ENCODE results near the gene ARVCF. TPM values are rescaled to one million over a fixed set of nuclear protein-coding genes. Genes with fewer than 3 reads are reported as not detected.
A peak's percentile ranks its signal among the peaks of the same experiment; 100 is the strongest.

Gene ARVCF
- total RNA-seq, 1 donor: 27.1 TPM

DNA sequence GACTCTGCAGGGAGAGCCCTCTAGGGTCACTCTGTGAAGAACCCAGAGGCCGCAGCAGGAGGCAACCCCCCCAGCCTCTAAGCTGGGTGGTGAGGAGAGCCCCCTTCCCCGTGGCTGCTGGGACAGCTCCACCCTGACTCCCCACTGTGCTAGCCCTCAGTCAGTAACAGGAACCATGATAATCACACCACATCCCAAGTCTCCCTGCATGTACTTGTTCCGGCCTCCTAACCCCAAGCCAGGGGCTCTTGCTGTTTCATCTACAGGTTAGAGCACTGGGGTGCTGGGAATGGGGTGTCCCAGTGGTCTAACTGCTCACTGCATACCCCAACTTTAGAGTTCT is 26.9 kb downstream of the ARVCF start:
- Histone ChIP-seq H3K36me3 (ENCODE audit: insufficient read depth, low read length) (no peaks in the 10 kb centered on the region), H3K4me1 (ENCODE audit: insufficient read depth, low read length) (peaks cover 26% of the 10 kb centered on the region), H3K79me2 (ENCODE audit: insufficient read depth, low read length) (peaks cover 11% of the 10 kb centered on the region), H4K20me1 (ENCODE audit: insufficient read depth, low read length) (peaks cover 15% of the 10 kb centered on the region), H3K4me2 (ENCODE audit: insufficient read depth, low read length) (no peak overlapping the region), H2AFZ (ENCODE audit: low read length) (no peak overlapping the region), H3K9me3 (ENCODE audit: low read depth, low read length) (no peaks in the 10 kb centered on the region), H3K4me3 (ENCODE audit: insufficient read depth, low read length) (no peak overlapping the region), H3K27ac (ENCODE audit: low read depth, low read length) (no peak overlapping the region), H3K27me3 (ENCODE audit: insufficient read depth, low read length) (no peaks in the 10 kb centered on the region)
- DNase-seq (ENCODE audit: insufficient read length, low spot score, missing footprints): peak; percentile 79
- TF ChIP-seq, protein P1, sequence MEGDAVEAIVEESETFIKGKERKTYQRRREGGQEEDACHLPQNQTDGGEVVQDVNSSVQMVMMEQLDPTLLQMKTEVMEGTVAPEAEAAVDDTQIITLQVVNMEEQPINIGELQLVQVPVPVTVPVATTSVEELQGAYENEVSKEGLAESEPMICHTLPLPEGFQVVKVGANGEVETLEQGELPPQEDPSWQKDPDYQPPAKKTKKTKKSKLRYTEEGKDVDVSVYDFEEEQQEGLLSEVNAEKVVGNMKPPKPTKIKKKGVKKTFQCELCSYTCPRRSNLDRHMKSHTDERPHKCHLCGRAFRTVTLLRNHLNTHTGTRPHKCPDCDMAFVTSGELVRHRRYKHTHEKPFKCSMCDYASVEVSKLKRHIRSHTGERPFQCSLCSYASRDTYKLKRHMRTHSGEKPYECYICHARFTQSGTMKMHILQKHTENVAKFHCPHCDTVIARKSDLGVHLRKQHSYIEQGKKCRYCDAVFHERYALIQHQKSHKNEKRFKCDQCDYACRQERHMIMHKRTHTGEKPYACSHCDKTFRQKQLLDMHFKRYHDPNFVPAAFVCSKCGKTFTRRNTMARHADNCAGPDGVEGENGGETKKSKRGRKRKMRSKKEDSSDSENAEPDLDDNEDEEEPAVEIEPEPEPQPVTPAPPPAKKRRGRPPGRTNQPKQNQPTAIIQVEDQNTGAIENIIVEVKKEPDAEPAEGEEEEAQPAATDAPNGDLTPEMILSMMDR (IDR thresholded peaks at IDR 0.05; ENCODE audit: extremely low read depth, low read depth, low read length): no peak

DNA sequence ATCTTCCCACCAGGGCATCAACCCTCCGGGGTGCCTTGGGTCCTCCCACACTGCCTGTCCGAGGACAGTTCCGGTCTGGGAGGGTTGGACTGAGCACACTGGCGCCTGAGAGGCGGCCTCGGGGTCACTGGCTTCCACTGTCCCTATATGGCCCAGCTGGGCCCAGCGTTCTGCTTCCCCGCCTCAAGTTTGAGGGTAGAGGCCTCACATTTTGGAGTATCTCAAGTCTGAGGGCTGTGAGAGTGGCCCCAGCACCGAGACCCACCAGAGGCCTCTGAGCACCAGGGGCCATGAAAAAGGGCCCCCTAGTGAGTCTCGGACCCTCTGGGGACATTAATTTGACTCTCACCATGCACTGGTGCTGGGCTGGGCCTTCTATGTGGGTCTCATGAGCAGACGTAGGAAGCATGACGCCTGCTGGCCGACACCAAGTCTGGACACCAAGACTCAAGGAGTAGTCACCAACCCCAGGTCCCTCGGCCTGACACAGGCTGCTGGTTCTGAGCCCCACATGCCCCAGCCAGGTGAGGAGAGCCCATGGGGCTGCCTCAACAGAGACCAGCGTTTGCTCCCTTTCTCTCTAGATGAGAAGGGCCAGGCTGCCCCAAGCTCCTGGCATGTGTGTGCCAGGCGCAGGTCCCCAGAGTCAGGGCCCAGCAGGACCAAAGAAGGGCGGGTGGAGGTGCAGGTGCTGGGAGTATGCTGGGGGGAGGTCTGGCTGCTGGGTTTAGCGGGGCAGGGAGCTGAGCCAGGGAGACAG is 27.5 kb downstream of the ARVCF start:
- TF ChIP-seq, protein P1 (IDR thresholded peaks at IDR 0.05; ENCODE audit: extremely low read depth, low read depth, low read length): no peak
- no peak overlapping the region for H3K4me2 ChIP-seq (ENCODE audit: insufficient read depth, low read length)
- no peaks in the 10 kb centered on the region for H3K9me3 ChIP-seq (ENCODE audit: low read depth, low read length)
- peaks cover 29% of the 10 kb centered on the region for H3K4me1 ChIP-seq (ENCODE audit: insufficient read depth, low read length)
- no peak overlapping the region for H3K27ac ChIP-seq (ENCODE audit: low read depth, low read length)
- no peaks in the 10 kb centered on the region for H3K36me3 ChIP-seq (ENCODE audit: insufficient read depth, low read length)
- H4K20me1 ChIP-seq (ENCODE audit: insufficient read depth, low read length): peaks cover 19% of the 10 kb centered on the region
- no peaks in the 10 kb centered on the region for H3K27me3 ChIP-seq (ENCODE audit: insufficient read depth, low read length)
- no peak overlapping the region for H3K4me3 ChIP-seq (ENCODE audit: insufficient read depth, low read length)
- H2AFZ ChIP-seq (ENCODE audit: low read length): no peak overlapping the region
- DNase-seq (ENCODE audit: insufficient read length, low spot score, missing footprints): peak; percentile 77
- peaks cover 14% of the 10 kb centered on the region for H3K79me2 ChIP-seq (ENCODE audit: insufficient read depth, low read length)

DNA sequence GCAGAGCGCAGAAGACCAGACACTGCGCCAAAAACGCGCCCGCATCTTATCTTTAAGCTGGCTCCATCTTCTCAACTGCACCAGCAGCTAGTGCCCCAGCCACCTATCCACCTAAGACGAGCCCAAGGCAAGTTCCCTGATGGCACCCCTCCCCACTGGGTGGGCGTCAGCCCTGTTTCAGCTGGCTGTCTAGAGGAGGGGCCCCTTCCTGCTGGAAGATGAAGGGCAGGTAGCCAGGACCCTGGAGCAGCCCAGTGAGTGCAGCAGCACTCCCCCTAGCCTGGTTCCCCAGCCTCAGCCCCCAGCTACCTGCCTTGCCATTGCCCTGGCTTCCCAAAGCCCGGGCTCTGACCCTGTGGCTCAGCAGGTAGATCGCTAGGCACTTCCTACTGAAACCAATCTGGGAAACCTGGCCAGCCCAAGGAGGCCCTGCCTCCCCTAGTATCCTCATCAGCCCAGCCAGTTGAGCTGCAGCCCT is 28.3 kb downstream of the ARVCF start:
- Histone ChIP-seq H3K36me3 (ENCODE audit: insufficient read depth, low read length) (no peaks in the 10 kb centered on the region), H3K27ac (ENCODE audit: low read depth, low read length) (no peak overlapping the region), H3K79me2 (ENCODE audit: insufficient read depth, low read length) (peaks cover 15% of the 10 kb centered on the region), H3K4me2 (ENCODE audit: insufficient read depth, low read length) (no peak overlapping the region), H3K4me3 (ENCODE audit: insufficient read depth, low read length) (no peak overlapping the region), H4K20me1 (ENCODE audit: insufficient read depth, low read length) (peaks cover 27% of the 10 kb centered on the region), H3K4me1 (ENCODE audit: insufficient read depth, low read length) (peaks cover 34% of the 10 kb centered on the region), H3K9me3 (ENCODE audit: low read depth, low read length) (no peaks in the 10 kb centered on the region), H3K27me3 (ENCODE audit: insufficient read depth, low read length) (no peaks in the 10 kb centered on the region), H2AFZ (ENCODE audit: low read length) (no peak overlapping the region)
- TF ChIP-seq, protein P1 (IDR thresholded peaks at IDR 0.05; ENCODE audit: extremely low read depth, low read depth, low read length): no peak
- DNase-seq (ENCODE audit: insufficient read length, low spot score, missing footprints): peak; percentile 77

DNA sequence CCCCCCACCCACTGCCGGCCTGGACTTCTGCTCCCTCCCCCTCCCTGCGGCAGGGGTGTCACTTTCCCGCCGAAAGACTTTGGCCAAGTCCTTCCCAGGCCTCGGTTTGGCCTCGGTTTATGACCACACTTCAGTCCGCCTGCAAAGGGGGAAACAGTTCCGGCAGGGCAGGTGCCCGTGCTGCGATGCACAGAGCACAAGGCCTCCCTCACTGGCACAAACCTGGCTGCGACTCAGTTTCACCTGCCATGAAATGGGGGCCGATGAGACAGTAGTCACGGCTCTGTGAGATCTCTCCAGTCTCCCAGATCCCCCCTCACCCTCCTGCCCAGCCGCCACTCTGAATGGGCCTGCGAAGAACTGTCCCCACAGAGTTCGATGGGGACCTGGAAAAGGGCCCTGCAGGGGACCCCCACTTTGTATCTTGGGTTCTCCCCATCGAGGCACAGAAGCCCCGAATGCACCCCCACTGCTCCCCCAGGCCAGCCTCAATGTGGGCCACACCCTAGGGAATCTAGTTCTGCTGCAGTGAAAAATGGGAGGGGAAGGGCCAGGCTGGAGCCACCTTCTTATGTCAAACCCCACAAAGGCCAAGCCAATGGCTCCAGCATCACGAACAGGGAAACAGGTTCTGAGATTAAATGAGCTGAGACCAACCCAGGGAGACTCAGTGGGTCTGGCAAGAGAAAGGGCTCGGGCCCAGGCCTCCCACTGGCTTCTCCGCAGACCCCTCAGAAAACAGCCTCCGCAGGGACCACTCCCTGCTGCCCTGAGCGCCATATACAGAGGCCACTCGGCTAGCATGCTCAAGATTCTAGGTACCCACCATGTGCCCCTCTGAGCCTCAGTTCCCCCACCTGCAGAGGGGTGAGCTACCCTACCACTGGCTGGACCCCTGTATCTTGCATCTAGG is 29.0 kb downstream of the ARVCF start:
- Histone ChIP-seq H3K27ac (ENCODE audit: low read depth, low read length) (no peak overlapping the region), H3K4me1 (ENCODE audit: insufficient read depth, low read length) (peaks cover 32% of the 10 kb centered on the region), H3K4me2 (ENCODE audit: insufficient read depth, low read length) (no peak overlapping the region), H2AFZ (ENCODE audit: low read length) (no peak overlapping the region), H3K36me3 (ENCODE audit: insufficient read depth, low read length) (no peaks in the 10 kb centered on the region), H3K4me3 (ENCODE audit: insufficient read depth, low read length) (no peak overlapping the region), H3K79me2 (ENCODE audit: insufficient read depth, low read length) (peaks cover 17% of the 10 kb centered on the region), H4K20me1 (ENCODE audit: insufficient read depth, low read length) (peaks cover 33% of the 10 kb centered on the region), H3K27me3 (ENCODE audit: insufficient read depth, low read length) (no peaks in the 10 kb centered on the region), H3K9me3 (ENCODE audit: low read depth, low read length) (no peaks in the 10 kb centered on the region)
- TF ChIP-seq, protein P1 (IDR thresholded peaks at IDR 0.05; ENCODE audit: extremely low read depth, low read depth, low read length): no peak
- no peak for DNase-seq (ENCODE audit: insufficient read length, low spot score, missing footprints)
